ENCODE results near the gene SMPD4.
"Not testable (repeated sequence)": the region's sequence is repeated elsewhere in the genome, so short reads cannot be mapped to it uniquely, and the experiment has no call there.

- not testable (repeated sequence) for TF ChIP-seq CTCF (IDR thresholded peaks at IDR 0.05; ENCODE audit: insufficient read depth, low read length, poor library complexity, severe bottlenecking); EZH2phosphoT487 (conservative IDR thresholded peaks at IDR 0.05; ENCODE audit: low read length)
These were observed 37.7 kb upstream of the SMPD4 start for GRCh38 chr2:130219147-130219546.
